Gastrocnemius medialis (tissue), 4 donors: ENCODE results near the gene CAPN5. TPM values are rescaled to one million over a fixed set of nuclear protein-coding genes. Genes with fewer than 3 reads are reported as not detected.

Experiments used
- ATAC-seq, 2 donors: fragments of 150-250 bp; one replicate each; pipeline ENCODE4 v1.9.1; 2016
- DNase-seq, 2 donors: peaks; one replicate each; pipeline ENCODE4 v3.0.0-alpha.2; 2019
- H3K27ac ChIP-seq, 4 donors: fragments of 200-600 bp; sonication (generic); 1 replicate in 1 of 4; 2 replicates in 3 of 4; pipeline ENCODE4 v1.5.1; 2016 to 2018; ENCODE audit warnings: mild to moderate bottlenecking in 2 of 4, moderate library complexity in 1 of 4
- H3K27me3 ChIP-seq, 3 donors: fragments of 200-600 bp; sonication (generic) in 2 of 3; 1 replicate in 1 of 3; 2 replicates in 2 of 3; pipeline versions ENCODE4 v1.5.1 to v1.6.0; 2016 to 2019; ENCODE audit warnings: mild to moderate bottlenecking in 1 of 3, moderate library complexity in 1 of 3
- H3K36me3 ChIP-seq, 2 donors: fragments of 200-600 bp; sonication (generic) in 1 of 2; one replicate each; pipeline ENCODE4 v1.5.1; 2017 to 2018
- H3K4me1 ChIP-seq, 2 donors: fragments of 200-600 bp; sonication (generic) in 1 of 2; one replicate each; pipeline ENCODE4 v1.5.1; 2016 to 2017; ENCODE audit warnings: mild to moderate bottlenecking in 2 of 2
- H3K4me3 ChIP-seq, 4 donors: fragments of 200-600 bp; sonication (generic) in 3 of 4; 1 replicate in 1 of 4; 2 replicates in 3 of 4; pipeline ENCODE4 v1.5.1; 2016 to 2019; ENCODE audit warnings: mild to moderate bottlenecking in 2 of 4
- H3K9me3 ChIP-seq, 3 donors: fragments of 200-600 bp; sonication (generic) in 2 of 3; 1 replicate in 1 of 3; 2 replicates in 2 of 3; pipeline ENCODE4 v1.5.1; 2016 to 2019
- CTCF ChIP-seq, 5 experiments: fragments of 450-650 bp in 3 of 5; fragments of 200-600 bp in 2 of 5; sonication (generic) in 2 of 5; IDR thresholded peaks in 4 of 5; conservative IDR thresholded peaks in 1 of 5; 1 replicate in 4 of 5; 2 replicates in 1 of 5; pipeline ENCODE4 v1.5.1; 2016 to 2019; ENCODE audit warnings: antibody characterized with exemption in 5 of 5, mild to moderate bottlenecking in 3 of 5, moderate library complexity in 3 of 5
- POLR2A ChIP-seq, 2 donors: fragments of 450-650 bp; IDR thresholded peaks; one replicate each; pipeline ENCODE4 v1.6.1; 2017; ENCODE audit warnings: antibody characterized with exemption in 2 of 2, mild to moderate bottlenecking in 2 of 2, moderate library complexity in 2 of 2
- in situ Hi-C, 4 donors: fragments of 200-750 bp; cut with MboI; loops; one replicate each; pipeline versions ENCODE4 v1.15.0 to v1.8.0; 2017; ENCODE audit warnings: low sequenced_read_pairs in 4 of 4
- intact Hi-C: fragments of 100-400 bp; cut with DNase I; formaldehyde crosslinking; loops from one replicate; pipeline ENCODE4 v1.15.1; 2023; ENCODE audit warnings: low total_unique reads
- total RNA-seq, 4 donors: library from RNA; depleted of rRNA; stranded (reverse); fragments of >200 nt; gene quantifications; one replicate each; pipeline versions ENCODE4 v1.1.0 to v1.2.3, GENCODE V29; 2016

CAPN5 gene
- total RNA-seq, 4 donors from 2014 or later = 0.58 to 12.4 (median 1.5) TPM

- ATAC-seq (no peak), DNase-seq (no peak)
- H3K4me3 ChIP-seq = no peak overlapping the region
- no peak overlapping the region for H3K27ac ChIP-seq
- H3K36me3 ChIP-seq = no peaks in the 10 kb centered on the region
- in situ Hi-C loops (no loop called here), intact Hi-C loops (no loop called here)
- TF ChIP-seq POLR2A (IDR thresholded peaks at IDR 0.05) (no peak), CTCF (IDR thresholded peaks at IDR 0.05 in 4 of 5, conservative IDR thresholded peaks at IDR 0.05 in 1 of 5) (no peak)
- no peaks in the 10 kb centered on the region for H3K27me3 ChIP-seq
- H3K4me1 ChIP-seq = no peaks in the 10 kb centered on the region
- H3K9me3 ChIP-seq = no peaks in the 10 kb centered on the region
These were observed 80.2 kb downstream of the CAPN5 start for GRCh38 chr11:77147036-77147315.

GRCh38 chr11:77147668-77148321 lies 81.0 kb downstream of the CAPN5 start:
- no peak for DNase-seq
- H3K4me1 ChIP-seq = no peaks in the 10 kb centered on the region
- no peaks in the 10 kb centered on the region for H3K9me3 ChIP-seq
- no peak overlapping the region for H3K27ac ChIP-seq
- H3K27me3 ChIP-seq = no peaks in the 10 kb centered on the region
- in situ Hi-C loops (no loop called here), intact Hi-C loops (no loop called here)
- H3K4me3 ChIP-seq = no peak overlapping the region
- TF ChIP-seq CTCF (IDR thresholded peaks at IDR 0.05 in 4 of 5, conservative IDR thresholded peaks at IDR 0.05 in 1 of 5) (no peak), POLR2A (IDR thresholded peaks at IDR 0.05) (no peak)
- no peaks in the 10 kb centered on the region for H3K36me3 ChIP-seq
- ATAC-seq = no peak

GRCh38 chr11:77148963-77149715 lies 82.4 kb downstream of the CAPN5 start:
- in situ Hi-C loops (no loop called here), intact Hi-C loops (no loop called here)
- Histone ChIP-seq H3K9me3 (no peaks in the 10 kb centered on the region), H3K4me1 (peaks cover under 1 to 3% of the 10 kb centered on the region in 2 donors), H3K4me3 (no peak overlapping the region), H3K27me3 (no peaks in the 10 kb centered on the region), H3K27ac (no peak overlapping the region), H3K36me3 (no peaks in the 10 kb centered on the region)
- TF ChIP-seq POLR2A (IDR thresholded peaks at IDR 0.05) (no peak), CTCF (IDR thresholded peaks at IDR 0.05 in 4 of 5, conservative IDR thresholded peaks at IDR 0.05 in 1 of 5) (no peak)
- no peak for DNase-seq
- no peak for ATAC-seq

GRCh38 chr11:77149716-77150392 lies 83.1 kb downstream of the CAPN5 start:
- intact Hi-C loops (no loop called here), in situ Hi-C loops (no loop called here)
- H3K36me3 ChIP-seq = no peaks in the 10 kb centered on the region
- DNase-seq (no peak), ATAC-seq (no peak)
- H3K4me3 ChIP-seq = no peak overlapping the region
- no peak overlapping the region for H3K27ac ChIP-seq
- TF ChIP-seq POLR2A (IDR thresholded peaks at IDR 0.05) (no peak), CTCF (IDR thresholded peaks at IDR 0.05 in 4 of 5, conservative IDR thresholded peaks at IDR 0.05 in 1 of 5) (no peak)
- no peaks in the 10 kb centered on the region for H3K27me3 ChIP-seq
- peaks cover 6 to 9% of the 10 kb centered on the region in 2 donors for H3K4me1 ChIP-seq
- no peaks in the 10 kb centered on the region for H3K9me3 ChIP-seq
